COR-L47 (cell line): Measurements from ENCODE around the gene ZNF304.
"Not testable (repeated sequence)": the region's sequence is repeated elsewhere in the genome, so short reads cannot be mapped to it uniquely, and the experiment has no call there.

Experiments
- DNase-seq: peaks from one replicate; lab custom pipeline; 2025; lab: John Stamatoyannopoulos, UW

Gene ZNF304

GRCh38 chr19:57362419-57362818 is 11.3 kb downstream of the ZNF304 start:
- no peak for DNase-seq

DNA sequence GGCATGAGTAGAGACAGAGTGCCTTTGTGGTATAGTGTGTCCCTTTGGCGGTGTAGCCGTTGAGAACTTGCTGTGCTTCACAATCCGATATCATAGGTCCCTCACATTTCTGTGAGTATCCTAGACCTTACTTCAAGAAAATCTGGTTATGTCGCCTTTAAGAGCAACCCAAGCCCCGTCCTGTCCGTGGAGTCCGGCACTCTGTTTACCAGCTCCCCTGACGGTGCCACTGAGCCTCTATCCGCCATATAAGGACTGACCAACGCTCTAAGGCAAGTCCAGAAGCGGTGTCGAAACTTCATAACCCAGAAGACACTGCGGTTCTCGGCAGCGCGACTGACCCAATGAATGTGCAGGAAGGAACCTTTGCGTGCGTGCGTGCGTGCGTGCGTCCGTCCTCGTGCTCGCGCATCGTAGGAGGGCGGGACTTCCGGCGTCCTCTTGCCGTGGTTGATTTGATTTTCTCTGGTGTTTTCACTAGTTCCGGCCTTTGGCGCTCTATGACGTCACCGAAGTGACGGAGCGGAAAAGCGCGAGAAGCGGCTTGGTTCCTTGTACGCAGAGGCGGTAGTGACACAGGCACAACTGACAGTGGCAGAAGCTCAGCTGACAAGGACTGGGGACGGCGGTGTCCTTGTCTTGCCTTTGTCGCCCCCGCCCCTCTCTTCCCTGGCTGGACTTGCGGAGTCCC is 12.1 kb downstream of the ZNF304 start, which contains the start of the genes TRAPPC2B and ZNF547:
Gene TRAPPC2B, plus strand, starts transcription at position 555 of the 691 bp plus-strand sequence. CDS start 1,283 bp downstream, outside the sequence.
Gene ZNF547, plus strand, starts transcription at position 555 of the 691 bp plus-strand sequence. CDS start 5,005 bp downstream, outside the sequence.
- DNase-seq = peak; percentile 99

DNA sequence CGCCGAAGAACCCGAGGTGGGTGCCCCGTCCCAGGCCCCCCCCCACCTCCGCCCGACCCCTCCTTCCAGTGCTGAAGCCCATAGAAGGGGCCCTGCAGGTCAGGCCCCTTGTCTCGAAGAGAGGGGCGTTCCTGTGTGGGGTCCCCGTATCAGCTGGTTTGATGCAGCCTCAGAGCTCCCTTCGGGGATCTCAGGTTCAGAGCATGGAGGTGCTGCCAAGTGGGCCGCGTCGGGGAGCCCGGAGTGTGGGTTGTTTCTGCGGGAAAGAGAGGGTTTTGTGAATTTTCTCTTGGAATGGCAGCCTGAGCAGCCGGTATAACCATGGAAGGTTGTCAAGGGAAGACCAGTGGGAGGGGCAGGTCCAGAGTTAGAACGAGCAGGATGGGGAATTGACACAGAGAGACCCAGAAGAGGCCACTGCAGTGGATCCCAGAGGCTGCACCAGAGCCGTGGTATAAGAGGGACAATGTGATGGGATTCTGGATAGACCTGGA is 12.7 kb downstream of the ZNF304 start:
- no peak for DNase-seq

DNA sequence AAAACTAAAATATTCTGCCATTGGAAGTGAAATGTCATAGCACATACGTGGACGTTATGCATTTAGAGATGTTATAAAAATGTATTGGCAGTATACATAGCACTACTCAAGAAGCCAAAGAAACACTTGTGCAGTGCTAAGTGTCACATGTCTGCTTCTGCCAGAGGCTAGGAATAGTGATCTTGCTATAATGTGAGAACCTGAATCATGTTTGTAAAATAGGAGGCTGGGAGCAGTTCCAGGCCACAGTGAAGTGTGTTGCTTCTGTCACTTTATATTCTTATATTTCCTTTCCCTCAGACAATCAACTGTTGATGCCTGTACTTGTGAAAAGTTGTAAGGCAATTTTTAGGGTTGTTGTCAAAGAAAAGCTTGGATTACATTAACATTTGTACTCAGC is 15.7 kb downstream of the ZNF304 start:
- DNase-seq = no peak

- no peak for DNase-seq
Observed at GRCh38 chr19:57374179-57374578, 23.1 kb downstream of the ZNF304 start.

DNA sequence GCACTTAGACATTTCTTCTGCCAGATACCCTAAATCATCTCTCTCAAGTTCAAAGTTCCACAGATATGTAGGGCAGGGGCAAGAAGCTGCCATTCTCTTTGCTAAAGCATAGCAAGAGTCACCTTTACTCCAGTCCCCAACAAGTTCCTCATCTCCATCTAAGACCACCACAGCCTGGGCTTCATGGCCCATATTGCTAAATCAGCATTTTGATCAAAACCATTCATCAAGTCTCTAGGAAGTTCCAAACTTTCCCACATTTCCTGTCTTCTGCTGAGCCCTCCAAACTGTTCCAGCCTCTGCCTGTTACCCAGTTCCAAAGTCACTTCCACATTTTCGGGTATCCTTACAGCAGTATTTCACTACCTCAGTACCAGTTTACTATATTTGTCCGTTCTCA is 23.6 kb downstream of the ZNF304 start:
- DNase-seq = not testable (repeated sequence)

- DNase-seq = no peak
Observed at GRCh38 chr19:57376151-57376550, 25.1 kb downstream of the ZNF304 start.

- no peak for DNase-seq
Observed at GRCh38 chr19:57377498-57378146, 26.6 kb downstream of the ZNF304 start.

- no peak for DNase-seq
Observed at GRCh38 chr19:57380923-57381322, 29.9 kb downstream of the ZNF304 start.

DNA sequence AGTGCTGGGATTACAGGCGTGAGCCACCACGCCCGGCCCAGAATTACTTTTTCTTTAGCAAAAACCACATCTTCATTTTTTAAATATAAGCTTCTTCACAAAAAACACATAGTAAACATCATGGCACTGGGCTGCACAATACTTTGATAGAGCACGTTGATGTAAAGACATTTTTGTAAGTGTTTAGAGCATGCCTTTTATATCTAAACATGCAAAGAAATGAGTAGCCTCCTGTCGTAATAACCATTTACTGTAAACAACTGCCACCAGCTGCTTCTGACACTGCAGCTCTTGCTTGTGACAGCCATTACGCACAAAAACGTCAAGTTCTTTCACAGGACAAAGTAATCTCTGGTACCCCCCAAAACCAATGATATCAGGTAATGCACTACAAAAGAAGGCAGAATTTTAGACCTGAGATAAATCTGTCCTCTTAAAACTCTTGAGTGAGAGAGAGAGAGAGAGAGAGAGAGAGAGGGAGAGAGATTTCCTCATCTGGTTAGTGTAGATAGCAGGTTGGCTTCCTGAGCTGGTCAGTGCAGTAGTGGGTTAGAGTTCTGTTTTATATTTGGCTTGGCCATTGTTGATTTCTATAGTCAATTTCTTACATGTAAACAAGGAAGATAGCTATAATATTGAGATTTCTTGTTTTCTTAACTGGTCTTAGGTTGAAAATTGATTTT is 31.9 kb downstream of the ZNF304 start:
- DNase-seq = peak; percentile 5

DNA sequence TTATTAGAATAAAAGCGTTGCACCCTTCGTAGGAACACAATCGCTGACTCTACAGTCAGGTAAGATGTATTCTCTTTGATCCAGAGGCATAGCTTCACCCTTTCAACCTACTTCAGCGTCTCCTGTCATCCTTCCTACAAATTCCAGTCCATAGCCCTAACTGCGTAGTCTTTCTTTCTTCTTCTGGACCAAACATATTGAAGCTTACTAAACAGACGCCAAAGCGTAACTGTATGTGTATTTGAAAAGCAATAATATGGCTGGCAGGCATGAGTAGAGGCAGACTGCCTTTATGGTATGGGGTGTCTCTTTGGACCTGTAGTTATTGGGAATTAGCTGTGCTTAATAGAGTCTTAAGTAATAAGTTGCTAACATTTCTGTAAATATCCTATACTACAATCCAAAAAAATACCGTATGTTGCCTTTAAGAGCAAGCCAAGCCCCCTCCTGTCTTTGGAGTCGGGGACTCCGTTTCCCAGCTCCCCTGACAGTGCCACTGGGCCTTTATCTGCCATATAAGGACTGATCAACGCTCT is 38.2 kb downstream of the ZNF304 start:
- no peak for DNase-seq

GRCh38 chr19:57389730-57390598 is 38.9 kb downstream of the ZNF304 start, which contains the start of gene ZNF548:
Gene ZNF548 (plus strand): TSS chr19:57389854. CDS start chr19:57390100, 246 bp downstream.
- peak; percentile 98 for DNase-seq

GRCh38 chr19:57395710-57396109 is 44.6 kb downstream of the ZNF304 start:
- no peak for DNase-seq

GRCh38 chr19:57398868-57399267 is 47.8 kb downstream of the ZNF304 start:
- no peak for DNase-seq

- DNase-seq = no peak
Observed at GRCh38 chr19:57403737-57404563, 52.9 kb downstream of the ZNF304 start.

DNA sequence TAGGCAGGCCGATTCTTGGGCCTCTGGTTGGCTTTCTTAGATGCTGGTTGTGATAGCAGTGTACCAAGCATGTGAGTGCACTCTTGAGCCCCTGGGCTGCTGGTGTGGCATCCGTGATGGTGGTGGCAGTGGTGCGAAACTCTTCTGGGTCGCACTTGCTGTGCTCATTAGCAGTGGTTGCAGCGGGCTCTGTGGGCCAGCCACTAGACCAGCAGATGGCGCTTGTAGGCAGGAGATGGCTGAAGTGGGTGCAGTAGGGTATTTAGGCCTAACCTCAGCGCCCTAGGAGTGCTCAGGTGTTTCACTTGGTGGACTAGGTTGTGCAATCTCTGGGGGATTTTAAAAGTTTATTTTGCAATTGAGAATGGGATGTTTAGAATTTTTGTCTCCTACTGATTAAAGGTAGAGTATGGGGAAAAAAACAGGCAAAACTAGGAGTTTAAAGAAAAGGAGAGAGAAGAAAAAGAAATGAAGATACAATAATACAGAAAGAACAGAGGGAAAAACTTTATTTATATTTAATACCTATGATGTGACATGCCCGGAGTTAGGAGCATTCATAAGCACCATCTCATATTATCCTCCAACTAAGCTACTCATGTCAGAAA is 55.5 kb downstream of the ZNF304 start:
- DNase-seq = peak; percentile 37
